HG02798 (cell line): ENCODE results near the gene ZFR.
A peak's percentile ranks its signal among the peaks of the same experiment; 100 is the strongest.
"Not testable (repeated sequence)": the region's sequence is repeated elsewhere in the genome, so short reads cannot be mapped to it uniquely, and the experiment has no call there.

Source experiments
- ATAC-seq: cut with Tn5 transposase; IDR thresholded peaks from one replicate; pipeline ENCODE4 v1.9.1; 2021; ENCODE audit warnings: mild to moderate bottlenecking; ENCODE audit not compliant: unreplicated experiment, poor library complexity

ZFR gene

DNA sequence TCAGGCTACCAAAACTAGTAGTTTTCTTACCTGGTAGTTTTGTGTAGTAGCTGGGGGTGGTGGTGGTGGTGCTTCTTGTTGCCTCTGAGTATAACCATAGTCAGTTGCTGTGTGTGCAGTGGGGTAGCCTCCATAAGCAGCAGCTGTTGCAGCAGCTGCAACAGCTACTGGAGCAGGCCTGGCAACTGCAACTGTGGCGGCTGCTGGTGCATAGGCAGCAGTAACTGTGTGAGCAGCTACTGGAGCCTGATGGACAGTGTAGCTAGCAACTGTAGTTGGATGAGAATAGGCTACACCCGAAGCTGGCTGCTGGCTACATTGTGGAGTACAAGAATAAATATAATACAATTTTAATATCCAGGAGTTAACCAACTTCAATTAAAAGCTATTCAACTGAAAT lies 24.7 kb downstream of the ZFR start:
- no peak for ATAC-seq

DNA sequence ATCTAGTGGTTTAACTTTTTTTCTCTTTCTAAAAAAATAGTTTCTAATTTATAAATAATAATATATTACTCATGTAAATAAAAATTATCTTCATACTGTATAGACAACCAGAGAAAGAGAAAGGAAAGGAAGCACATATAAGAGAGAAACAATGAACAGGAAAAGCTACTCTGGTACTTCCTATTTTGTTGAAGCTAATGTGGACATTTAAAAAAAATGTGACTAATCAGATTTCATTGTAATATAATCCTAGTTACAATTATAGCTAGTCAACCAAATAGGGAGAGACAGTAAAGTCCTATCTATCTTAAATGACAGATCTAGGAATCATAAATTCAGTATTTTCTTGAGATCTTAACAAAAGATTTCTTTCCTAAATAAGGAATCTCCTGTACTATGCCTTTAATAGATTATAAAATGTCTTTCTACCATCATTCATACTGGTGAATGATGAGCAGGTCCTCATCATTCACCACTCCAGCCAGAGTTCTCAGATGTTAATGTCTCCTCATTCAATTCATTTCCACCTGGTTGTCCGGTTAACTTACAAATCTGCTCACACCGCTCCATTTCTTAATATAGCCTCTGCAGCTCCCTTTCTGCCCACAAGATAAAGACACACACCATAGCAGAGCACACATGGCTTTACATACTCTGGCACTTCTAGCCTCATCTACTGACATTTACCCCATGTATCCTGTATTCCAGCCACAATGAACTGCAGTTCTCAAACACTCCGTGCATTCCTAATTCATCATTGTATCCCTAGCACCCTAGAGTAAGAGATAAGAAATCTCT lies 30.9 kb downstream of the ZFR start:
- ATAC-seq: no peak

DNA sequence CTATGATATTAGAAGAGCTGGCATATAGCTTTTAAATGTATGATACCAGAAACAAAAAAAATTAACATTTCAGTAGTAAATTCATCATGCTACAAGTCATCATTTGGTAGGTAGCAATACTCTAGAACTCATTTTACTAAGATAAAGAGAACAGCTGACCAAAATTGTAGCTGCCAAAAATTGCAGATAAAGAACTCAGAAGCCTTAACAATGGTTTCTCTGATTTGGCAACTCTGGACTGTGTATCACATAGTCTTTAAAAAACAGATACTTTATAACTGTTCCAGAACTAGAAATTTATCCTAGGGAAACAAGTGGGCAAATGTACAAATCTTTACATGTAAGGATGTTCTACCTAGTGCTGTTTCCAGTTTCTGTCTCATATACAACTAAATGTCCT lies 33.9 kb downstream of the ZFR start:
- ATAC-seq: no peak

DNA sequence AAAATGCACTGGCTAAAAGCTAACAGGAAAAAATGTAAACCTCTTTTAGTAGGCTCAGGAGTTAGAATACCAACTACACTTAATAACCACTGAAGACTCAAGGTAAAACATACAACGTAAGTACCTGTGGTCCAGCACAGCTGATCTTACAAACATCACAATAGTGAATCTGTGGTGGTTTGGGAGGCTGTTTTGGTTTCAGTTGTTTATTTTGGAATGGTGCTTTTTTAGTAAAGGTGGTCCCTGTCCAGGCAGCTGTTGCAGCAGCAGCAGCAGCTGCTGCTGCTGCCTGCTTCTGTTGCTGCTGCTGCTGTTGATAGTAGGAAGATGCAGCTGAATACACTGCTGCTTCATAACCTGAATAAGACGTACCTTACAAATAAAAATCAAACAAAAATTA lies 37.9 kb downstream of the ZFR start:
- peak; percentile 70 for ATAC-seq

DNA sequence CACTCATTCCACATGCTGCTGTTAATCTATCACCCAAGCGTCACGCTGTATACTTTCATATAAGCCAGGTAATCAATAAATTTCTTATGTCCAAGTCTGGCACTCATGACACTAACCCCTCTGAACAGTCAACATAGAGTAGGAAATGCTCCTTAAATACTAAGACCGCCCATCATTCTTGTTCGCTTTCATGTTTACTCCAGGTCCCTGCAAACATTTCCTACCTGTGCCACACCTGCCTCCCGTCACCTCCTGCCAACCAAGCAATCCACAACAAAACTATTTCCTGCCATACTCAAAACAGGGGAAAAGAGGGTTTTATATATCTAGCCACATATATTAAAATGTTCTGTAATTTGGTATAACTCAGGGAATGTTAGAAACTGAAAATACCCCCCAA lies 39.0 kb downstream of the ZFR start:
- no peak for ATAC-seq

DNA sequence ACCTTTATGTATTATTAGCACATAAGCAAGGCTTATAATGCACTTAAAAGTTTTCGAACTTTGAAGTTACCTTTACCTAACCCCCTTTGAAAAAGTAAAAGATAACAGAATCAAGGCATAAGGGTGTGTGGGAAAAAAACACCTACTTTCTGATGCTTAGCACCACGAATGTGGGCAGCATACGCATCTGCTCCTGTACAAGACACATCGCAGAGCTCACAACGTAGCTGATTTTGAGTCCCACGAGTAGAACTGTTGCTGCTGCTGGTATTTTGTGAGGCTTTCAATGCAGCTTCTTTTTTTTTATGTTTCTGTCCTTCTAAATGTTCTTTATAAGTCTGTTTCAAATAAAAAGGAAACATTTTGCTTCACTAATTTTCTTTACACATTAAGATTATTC lies 40.8 kb downstream of the ZFR start:
- no peak for ATAC-seq

DNA sequence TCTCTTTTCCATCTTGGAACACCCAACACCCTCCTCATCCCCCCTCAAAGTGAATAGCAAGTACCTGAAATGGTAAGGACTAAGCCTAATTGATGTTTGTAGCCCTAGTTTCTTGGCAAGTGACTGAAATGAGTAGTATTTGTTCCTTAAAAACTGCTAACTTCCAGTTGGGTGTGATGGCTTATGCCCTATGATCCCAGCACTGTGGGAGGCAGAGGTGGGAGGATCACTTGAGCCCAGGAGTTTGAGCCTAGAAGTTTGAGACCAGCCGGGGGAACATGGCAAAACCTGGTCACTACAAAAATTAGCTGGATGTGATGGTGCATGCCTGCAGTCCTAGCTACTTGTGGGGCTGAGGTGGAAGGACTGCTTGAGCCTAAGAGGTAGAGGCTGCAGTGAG lies 44.1 kb downstream of the ZFR start:
- no peak for ATAC-seq

DNA sequence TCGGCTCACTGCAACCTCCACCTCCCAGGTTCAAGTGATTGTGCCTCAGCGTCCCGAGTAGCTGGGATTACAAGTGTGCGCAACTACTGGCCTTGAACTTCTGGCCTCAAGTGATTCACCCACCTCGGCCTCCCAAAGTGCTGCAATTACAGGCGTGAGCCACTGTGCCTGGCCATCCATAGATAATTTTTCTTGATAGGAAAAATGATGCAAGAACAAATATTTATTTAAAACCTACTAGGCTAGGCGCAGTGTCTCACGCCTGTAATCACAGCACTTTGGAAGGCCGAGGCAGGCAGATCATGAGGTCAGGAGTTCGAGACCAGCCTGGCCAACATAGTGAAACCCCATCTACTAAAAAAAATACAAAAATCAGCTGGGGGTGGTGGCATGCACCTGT lies 45.8 kb downstream of the ZFR start:
- not testable (repeated sequence) for ATAC-seq

DNA sequence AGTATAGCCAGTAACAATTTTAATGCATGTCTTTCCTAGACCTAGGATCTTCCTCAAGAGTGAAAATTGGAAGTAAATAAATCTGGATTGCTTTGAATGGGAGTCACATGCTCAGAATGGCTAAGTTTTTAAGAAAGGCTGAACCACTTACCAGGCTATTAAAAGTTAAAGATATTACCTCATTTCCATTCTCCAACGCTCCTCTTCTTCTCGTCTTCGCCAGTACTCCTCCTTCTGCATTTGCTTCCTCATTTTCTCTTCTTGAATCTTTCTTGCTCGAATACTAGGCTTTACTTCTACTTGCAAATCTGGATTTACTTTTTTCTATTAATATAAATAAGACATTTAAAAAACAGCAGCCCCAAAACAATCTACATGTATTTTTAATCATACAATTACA lies 49.6 kb downstream of the ZFR start:
- ATAC-seq: no peak

DNA sequence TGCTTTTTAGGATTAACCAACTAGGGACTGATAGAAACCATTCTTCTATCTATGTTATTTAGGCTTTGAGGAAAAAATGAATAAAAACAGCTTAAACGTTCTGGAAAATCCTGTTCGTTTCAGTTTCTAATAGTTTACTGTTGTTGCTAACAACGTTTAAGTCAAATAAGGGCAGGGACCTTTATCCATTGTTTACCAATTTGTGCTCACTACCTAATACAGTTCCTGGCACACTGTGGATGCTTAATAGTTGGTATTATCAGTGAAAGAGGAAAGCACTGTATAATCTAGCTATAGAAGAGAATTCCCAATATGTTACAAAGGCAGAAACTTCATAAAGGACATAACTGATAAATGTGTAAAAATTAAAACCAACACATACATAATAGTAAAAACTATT lies 52.5 kb downstream of the ZFR start:
- ATAC-seq: no peak

DNA sequence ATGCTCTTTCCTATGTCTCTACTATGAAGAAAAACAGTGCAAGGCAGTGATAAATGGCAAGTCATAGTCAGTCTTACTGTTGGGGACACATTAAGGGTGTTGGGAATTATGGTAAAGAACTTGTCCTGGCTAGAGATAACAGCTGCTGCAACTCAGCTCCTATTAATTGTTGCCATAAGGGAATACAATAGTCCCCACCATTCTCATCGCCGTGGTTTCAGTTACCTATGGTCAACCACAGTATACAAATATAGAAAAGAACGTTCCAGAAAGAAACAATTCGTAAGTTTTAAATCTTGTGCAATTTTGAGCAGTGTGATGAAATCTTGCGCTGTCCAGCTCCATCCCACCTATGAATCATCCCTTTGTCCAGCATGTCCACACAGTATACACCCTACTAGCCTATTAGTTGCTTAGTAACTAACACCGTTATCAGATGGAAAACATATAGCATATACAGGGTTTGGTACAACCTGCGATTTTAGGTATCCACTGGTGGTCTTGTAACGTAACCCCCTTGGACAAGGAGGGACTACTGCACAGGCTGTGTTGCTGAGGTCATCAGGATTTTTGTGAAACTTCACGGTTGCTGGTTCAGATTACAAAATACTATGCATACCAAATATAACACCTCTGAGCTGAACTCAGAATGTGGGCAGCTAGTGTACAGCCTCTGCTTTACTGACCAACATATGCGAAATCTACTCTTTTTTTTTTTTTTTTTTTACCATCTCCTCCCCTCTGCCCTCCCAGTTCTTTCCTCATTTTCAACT lies 53.5 kb downstream of the ZFR start:
- ATAC-seq: no peak

DNA sequence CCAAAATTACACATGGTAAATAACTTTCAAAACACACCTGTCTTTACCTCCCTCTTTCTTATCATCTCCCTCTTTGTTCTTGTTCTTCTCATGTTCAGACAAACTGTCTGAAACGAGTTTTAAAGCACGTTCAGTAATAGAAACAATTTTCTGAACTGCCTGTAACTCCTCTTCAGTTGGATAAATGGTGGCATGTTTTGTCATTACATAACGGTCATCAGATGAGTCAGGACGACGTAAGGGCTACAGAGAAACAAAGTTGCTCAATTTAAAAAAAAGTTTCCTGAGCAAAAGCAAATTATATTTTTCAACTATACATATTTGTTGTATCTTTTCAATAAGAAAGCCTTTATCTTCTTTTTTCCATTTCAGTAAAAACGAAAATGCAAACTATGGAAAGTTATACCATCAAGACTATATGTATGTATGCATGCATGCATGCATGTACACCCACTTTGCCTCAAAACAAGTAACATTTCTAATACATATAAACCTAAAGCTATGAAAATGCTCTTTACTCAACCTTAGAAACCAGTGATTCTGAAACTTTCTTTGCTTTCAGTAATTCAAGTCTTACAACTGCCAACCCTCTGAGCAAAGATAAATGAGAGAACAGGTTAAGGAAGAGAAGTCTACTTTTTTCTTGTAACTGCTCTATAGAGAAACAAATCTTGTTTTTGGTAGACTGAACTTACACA lies 56.0 kb downstream of the ZFR start:
- ATAC-seq: no peak

DNA sequence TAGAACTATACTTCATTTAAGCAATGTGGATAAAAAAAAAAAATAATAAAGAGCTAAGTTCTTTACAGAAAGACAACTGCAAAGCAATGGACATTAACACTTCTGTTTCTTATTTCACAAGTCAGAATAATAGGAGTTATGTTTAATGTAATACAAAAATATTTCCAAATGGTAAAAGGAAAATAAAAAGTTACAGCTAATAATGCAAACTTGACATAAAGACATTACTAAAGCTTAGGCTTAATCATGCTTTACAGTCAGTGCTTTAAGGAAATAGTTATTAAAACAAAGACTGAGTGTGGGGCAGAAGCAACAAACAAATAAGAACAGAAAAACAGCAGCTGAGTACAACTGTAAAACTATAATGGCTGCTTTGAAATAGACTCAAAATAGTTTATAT lies 56.7 kb downstream of the ZFR start:
- ATAC-seq: no peak

DNA sequence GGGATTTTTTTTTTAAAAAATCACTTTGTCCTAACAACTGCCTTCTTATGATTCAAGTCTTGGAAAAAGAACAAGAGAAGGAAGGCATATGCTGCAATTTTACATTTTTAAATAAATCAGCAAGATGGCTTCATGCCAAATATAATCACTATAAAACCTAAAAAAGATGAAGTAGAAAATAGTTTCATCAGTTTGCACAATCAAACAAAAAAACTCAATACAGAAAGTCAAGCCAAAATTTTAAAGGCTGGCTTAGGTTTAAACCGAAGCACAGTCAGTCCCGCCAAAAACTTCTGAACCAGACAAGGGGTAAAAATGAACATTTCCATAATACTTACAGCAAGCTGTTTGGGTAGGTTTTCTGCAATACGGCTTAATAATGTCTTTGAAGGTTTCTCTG lies 57.3 kb downstream of the ZFR start:
- no peak for ATAC-seq

DNA sequence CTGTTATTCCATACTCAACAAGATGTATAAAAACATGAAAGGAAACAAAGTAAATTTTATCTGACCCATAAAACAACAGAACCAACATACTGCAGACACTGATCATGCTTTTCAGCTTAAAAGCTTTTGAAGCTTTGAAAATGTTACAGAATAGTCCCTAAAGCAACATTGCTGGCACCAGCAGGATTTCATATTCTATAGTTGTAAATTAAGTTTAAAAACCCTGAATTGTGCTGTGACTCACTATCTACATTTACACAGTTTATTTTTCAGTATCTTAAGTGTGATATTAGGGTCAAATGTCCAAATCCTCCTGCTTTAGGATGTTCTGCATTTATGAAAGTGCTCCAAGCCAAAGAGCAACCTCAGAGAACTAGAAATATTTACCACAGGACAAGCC lies 59.9 kb downstream of the ZFR start:
- no peak for ATAC-seq

DNA sequence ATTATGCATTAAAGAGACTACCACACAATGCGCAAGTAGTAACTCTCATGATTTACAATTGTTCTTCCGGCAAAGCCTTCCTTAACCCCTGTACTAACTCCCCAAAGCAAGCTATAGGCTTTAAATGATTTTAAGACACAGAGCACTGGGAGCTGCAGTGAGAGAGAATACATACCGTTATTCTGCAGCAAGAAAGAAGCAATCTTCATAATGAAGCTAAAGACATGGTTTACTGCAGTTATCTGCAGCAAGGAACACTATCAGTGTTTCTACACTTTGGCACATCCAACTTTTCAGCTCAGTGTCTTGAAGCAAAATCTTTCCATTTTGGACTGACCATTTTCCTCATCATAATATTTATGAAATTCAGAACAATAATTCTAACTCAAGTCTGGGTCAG lies 61.0 kb downstream of the ZFR start:
- ATAC-seq: no peak

DNA sequence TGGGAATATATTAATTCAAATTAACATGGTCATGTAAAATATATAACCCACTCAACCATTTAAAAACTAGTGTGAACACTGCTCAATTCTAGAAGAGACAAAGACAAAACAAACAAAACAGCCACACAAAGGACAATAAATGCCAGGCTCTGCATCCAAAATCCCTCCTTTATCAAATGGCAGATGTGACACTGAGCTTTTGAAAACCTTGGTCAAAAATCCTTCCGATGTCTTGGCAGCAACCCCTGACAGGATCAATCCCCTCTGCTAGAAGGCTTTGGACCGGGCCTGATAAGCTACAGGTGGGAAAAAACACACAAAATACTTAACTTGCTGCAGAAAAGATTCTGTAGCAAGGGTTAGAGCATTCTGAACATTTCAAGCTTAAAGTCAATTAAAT lies 61.5 kb downstream of the ZFR start:
- no peak for ATAC-seq

DNA sequence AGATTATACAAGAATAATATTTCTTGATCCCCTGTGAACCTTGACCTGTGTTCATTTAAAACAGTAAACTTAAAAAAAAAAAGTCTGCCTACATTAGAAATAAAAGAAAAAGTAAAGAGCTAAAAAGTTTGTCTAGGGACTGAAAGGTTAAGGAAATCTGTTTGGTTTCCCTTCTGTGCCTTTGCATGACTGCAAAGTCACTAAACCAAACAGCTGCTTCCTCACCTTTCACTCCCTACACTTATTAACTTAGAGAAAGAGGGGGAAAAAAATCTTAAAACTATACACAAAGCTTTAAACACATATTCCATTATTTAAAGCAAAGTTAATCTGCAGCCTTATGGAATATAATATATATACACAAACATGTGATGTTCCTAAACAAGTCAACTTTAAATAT lies 65.1 kb downstream of the ZFR start:
- no peak for ATAC-seq

DNA sequence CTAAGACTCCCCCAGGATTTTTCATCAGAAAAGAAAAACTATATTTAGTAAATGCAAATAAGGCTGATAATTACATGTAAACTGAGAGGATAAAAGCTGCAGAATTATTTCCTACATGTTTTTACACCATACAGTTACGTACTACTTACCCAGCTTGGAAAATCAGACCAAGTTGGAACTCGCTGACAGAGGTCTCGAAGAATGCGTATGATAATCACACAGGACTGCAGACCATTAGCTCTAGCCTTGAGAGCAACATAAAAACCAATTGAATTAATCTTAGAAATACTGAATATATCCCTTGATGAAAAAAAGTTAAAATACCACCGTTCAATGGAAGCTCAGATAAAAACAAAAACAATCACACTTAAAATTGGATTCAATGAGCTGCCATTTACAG lies 65.6 kb downstream of the ZFR start:
- no peak for ATAC-seq

DNA sequence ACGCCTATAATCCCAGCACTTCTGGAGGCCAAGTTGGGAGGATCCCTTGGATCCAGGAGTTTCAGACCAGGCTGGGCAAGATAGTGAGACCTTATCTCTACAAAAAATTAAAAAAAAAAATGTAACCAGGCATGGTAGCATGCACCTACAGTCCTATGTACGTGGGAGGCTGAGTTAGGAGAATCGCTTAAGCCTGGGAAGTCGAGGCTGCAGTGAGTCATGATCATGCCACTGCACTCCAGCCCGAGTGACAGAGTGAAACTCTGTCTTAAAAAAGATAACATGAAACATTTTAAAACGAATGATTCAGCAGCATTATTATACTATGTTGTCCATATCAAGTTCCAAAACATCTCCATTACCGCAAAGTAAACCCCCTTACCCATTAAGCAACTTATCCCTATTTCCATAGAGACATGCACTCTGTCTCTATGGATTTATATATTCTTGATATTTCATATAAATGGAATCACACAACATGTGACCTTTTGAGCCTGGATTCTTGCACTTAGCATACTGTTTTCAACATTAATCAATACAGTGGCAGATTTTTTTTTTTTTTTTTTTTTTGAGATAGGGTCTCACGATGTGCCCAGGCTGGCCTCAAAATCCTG lies 74.9 kb downstream of the ZFR start:
- ATAC-seq: no peak

DNA sequence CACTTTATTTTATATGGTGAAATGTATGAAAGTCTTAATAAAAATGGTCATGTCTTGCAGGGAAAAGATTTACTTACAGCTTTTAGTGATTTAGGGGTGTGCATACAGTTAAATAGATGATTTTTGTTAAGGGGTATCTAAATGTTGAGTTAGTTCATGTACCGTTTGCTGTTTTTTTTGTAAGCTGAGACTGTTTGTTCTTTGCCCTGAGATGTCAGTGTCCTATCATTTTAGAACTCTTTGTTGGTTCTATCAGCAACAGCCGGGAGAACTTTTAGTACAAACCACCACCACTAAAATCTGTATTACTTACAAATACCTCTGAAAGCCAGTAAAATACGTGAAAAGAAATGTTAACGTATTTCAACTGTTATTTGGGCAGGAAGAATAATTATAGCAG lies 75.5 kb downstream of the ZFR start:
- no peak for ATAC-seq
